Fibroblast of skin of right quadriceps (primary cell): ENCODE results near the gene MICAL3.
"Not testable (repeated sequence)": the region's sequence is repeated elsewhere in the genome, so short reads cannot be mapped to it uniquely, and the experiment has no call there.

Source experiments
- DNase-seq: peaks from one replicate; pipeline ENCODE4 v3.0.0-alpha.2; 2013

The MICAL3 gene

DNA sequence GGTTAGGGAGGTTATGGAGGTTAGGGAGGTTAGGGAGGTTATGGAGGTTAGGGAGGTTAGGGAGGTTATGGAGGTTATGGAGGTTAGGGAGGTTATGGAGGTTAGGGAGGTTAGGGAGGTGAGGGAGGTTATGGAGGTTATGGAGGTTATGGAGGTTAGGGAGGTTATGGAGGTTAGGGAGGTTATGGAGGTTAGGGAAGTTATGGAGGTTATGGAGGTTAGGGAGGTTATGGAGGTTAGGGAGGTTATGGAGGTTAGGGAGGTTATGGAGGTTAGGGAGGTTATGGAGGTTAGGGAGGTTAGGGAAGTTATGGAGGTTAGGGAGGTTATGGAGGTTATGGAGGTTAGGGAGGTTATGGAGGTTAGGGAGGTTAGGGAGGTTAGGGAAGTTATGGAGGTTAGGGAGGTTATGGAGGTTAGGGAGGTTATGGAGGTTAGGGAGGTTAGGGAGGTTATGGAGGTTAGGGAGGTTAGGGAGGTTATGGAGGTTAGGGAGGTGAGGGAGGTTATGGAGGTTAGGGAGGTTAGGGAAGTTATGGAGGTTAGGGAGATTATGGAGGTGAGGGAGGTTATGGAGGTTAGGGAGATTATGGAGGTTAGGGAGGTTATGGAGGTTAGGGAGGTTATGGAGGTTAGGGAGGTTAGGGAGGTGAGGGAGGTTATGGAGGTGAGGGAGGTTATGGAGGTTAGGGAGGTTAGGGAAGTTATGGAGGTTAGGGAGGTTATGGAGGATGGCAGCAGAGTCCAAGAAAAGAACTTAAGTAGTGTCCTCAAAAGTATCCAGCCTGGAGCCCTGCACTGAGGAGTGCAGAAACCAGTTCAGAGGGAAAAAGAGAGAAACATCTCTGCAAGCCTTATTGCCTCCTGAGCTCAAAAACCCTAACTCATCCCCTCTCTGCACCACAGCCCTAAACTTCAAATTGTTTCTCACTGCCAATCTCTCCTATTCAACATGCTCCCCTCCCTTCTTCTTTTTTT is 147.2 kb downstream of the MICAL3 start:
- not testable (repeated sequence) for DNase-seq

DNA sequence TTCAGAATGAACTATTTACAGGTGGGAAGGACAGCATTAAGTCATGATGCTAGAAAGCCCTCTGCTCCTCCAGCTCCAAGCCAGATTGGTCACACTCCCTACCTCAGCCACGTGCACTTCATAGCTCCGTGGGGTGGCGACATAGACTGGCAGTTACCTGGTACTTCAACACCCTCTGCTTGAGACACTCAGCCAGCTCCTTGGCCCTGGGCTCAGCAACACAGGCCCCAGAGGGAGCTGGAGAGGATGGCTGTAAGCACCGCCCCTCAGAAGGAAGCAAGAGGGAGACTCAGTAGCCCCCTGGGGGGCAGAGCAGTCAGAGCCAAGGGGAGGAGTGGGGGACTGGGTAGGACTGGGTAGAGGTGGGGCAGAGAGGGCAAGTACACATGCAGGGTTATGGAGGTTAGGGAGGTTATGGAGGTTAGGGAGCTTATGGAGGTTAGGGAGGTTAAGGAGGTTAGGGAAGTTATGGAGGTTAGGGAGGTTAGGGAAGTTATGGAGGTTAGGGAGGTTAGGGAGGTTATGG is 148.0 kb downstream of the MICAL3 start:
- DNase-seq: no peak

DNA sequence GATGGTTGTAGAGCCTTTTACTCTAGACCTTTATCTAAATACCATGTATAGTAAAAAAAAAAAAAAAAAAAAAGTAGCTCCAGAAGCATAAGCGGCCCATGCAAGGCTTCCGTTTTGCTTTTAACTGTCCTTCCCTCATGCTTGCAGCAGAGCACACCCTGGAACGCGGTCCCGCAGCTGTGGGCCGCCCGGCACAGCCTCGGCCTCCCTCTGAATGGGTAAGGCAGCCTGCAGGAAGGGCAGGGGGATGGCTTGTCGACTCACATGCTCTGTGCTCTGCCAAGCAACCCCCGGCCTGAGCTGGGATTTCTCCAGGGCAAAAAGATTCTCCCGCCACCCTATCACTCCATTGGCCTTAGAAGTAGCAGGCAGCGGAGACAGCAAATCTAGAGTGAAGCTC is 148.7 kb downstream of the MICAL3 start:
- no peak for DNase-seq

- DNase-seq: no peak
These were observed 149.2 kb downstream of the MICAL3 start for GRCh38 chr22:17875156-17875555.

- no peak for DNase-seq
These were observed 150.0 kb downstream of the MICAL3 start for GRCh38 chr22:17874231-17874905.

- DNase-seq: no peak
These were observed 150.6 kb downstream of the MICAL3 start for GRCh38 chr22:17873804-17874203.

DNA sequence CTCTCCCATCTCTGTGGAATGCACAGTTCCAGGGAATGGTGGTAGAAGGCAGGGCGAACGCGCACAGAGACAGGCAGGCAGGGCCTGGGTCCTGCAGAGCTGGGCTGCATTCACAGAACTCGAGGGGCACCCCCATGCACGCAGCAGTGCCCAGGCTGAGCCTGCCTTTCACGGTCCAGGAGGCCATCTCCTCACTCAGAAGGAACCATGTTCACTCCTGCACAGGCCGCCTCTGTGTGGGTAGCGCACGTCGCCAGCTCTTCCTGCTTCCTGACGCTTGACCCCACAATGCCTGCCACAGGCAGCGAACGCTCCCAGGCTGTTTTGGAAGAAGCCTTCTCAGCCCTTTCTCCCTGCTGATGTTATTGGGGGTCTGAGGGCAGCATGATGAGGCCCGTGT is 151.2 kb downstream of the MICAL3 start:
- DNase-seq: no peak

- DNase-seq: no peak
These were observed 151.9 kb downstream of the MICAL3 start for GRCh38 chr22:17872471-17872870.

- no peak for DNase-seq
These were observed 152.5 kb downstream of the MICAL3 start for GRCh38 chr22:17871726-17872458.

DNA sequence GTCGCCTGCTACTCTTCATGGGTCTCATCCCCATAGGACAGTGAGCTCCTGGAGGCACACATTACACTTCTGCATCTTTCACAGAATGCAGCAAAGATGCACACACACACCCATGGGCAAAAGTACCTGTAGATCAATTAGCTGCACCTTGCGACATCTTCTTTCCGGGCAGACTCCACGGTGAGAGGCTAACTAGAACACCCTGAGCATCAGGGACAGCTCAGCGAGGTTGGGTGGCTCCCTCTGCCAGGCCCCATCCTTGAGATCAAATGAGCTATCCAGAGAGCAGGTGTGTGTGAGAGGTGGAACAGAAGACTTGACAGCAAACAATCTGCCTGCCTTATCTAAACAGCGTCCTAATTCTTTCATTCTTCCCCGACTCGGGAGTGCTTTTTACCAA is 154.0 kb downstream of the MICAL3 start:
- no peak for DNase-seq

DNA sequence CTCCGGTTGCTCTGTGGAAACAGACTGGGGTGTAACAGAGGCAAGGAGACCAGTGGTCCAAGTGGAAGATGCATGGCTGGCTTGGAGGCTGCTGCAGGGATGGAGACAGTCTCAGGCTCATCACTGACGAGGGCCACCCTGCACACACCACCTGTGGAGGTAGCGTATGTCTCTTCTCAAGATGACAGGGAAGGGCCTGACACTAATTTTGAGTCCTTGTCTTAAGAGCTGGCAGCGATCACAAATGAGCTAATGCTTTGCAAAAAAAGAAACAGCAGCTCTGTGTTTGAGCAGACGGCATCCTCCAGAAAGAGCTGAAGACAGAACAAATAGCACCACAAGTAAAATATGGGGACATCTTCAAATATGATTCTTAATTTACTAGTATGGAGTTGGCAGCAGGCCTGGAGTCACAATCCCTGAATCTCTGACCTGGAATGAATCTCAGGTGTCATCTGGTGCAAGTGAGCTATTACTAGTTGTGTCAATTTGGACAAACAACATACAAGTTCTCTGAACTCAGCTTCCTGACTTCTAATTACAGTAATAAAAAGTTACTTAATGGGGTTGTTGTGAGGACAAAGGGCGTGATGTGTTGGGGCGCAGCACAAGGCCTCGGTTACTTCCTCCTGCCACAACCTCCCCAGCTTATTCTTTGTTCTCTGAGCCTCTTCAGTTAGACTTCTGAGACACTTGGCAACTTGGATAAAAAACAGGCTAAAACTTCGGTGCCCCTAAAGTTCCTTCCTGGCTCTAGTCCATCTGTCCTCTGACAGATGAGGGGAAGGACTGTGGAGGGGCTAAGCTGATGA is 154.9 kb downstream of the MICAL3 start:
- DNase-seq: no peak

GRCh38 chr22:17868771-17869170 is 155.6 kb downstream of the MICAL3 start:
- DNase-seq: no peak

GRCh38 chr22:17867160-17867785 is 157.1 kb downstream of the MICAL3 start:
- no peak for DNase-seq

DNA sequence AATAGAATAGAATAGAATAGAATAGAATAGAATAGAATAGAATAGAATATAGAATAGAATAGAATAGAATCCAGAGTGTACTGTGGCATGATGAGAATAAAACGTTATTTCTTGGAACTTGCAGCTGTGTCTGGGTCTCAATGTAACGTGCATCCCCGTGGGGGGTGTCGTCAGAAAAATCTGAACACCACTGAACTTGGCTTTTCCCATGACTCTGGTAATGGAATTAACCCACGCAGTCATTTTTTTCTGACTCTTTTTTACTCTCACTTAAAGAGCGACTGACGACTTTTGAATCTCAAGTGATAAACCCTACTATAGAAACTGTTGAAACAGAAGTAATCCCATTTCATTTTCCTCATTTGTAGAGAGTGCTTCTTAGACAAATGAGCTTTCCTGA is 157.7 kb downstream of the MICAL3 start:
- no peak for DNase-seq

DNA sequence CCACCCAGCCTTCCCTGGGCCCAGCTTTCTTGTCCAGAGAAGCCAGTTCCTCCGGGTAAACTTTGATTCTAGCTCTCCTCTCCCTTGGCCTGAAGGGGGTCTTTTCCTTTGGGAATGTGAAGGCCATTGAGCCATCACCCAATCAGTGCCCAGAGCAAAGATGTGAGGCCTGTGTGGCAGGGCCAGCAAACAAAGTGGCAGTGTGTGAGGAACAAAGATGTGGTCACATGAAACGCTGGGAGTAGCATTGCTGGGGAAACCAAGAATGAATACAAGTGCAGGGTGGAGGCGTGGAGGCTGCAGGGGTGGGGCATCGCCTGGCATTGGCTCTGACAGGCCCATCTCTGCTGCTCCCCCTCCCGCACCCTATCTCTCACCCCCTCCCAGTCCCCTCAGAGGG is 158.2 kb downstream of the MICAL3 start:
- no peak for DNase-seq

DNA sequence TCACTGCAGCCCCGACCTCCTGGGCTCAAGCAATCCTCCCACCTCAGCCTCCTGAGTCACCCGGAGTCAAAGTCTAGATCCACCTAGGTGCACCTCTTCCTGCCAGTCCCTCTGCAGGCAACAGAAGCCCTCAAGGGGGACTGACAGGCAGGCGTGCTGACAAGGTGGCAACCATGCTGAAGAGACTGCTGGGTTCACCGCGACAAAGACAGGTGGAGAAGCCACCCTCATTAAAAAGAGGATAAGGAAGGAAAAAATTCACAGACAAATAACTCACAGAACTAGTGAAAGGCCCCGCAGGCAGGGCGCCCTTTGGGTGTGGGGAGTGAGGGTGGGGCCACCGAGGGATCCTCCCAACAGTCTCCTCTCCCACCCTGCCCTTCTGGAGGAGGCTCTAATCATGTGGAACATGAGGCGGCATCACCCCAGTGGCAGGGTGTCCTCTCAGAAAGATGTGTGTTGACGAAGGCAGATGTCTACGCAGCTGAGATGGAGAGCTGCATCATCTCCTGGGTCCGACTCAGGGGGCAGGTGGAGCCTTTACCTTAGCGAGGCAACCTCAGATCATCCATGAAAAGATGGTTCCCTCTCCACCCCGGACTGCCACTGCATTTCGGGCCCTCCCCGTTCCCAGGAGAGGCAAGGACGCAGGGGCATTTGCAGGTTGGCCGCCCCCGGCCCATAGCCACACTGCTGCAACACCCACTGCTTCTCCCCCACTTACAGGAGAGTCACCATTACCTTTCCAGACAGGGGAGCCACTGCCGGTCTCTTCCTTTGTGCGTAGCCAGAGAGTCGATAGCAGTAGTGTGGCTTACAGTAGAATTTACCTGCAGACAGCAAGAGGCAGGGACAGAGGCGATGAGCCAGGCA is 158.9 kb downstream of the MICAL3 start:
- no peak for DNase-seq

DNA sequence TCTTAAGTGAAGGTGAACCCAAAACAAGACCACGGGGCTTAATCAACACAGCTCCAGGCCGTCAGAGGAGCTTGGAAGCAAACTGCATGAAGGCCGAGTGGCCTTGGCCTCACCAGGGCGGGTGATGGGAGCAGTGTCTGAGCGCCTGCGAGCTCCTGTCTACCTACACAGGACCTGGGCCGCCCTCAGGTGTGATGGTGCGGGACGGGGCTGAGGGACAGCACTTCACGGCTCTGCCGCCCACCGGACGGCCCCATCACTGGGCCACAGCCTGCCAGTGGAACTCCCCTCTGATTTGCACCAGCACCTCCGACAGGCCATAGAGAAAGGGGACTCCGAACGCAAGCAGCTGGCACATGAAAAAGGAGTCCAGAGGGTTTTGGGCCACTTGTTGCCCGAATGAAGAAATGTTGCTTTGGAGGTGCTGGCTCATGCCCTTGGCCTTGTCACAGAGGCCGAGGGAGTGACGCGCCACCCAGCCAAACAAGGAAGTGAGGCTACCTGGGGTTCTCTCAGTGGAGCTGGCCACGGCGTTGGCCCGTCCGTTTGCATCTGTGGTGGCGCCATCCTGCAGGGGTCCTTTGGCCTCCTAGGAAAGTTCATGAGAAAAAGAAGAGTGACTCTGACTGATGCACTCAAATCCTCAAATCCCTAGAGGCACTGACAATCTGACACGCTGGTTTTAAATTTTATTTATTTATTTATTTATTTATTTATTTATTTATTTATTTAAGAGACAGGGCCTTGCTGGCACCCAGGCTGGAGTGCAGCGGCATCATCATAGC is 159.8 kb downstream of the MICAL3 start:
- DNase-seq: no peak

DNA sequence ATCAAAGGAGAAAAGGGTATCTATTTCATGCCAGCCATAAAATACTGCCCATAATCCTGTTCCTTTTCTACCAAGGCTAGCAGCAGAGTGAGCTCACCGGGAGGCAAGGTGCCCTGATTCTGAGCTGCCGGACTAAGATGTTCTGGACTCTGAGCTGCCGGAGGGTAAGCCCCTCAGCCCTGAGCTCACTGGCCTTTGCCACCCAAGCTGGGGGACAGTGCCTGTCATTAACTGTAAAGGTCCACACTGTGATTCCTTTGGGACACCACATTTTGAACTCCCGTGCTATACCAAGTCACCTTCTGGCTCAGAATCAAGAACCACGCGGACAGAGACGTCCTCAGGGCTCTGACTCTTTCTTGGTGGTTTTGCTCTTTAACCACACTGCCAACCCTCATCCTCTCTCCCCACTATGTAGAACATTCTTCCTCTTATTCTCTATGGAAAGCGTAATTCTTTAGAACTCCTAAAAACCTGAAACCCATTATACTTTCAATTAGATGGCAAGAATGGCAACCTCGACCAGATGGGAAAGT is 161.6 kb downstream of the MICAL3 start:
- no peak for DNase-seq

GRCh38 chr22:17861909-17862308 is 162.5 kb downstream of the MICAL3 start:
- DNase-seq: no peak
